Glomerular endothelial cell (primary cell): ENCODE measurements around the gene KIF26A. TPM values are rescaled to one million over a fixed set of nuclear protein-coding genes. Genes with fewer than 3 reads are reported as not detected.

Experiments
- DNase-seq: peaks from one replicate; pipeline ENCODE4 v3.0.0-alpha.2; 2011; ENCODE audit warnings: low read depth, low spot score; ENCODE audit errors: extremely low read depth
- total RNA-seq: library from RNA; depleted of rRNA; stranded (reverse); fragments of >200 nt; gene quantifications from 2 replicates; pipeline ENCODE4 v1.2.3, GENCODE V29; 2015

Gene KIF26A
- total RNA-seq, 1 donor from 2014 or later, result 19.8 TPM

DNA sequence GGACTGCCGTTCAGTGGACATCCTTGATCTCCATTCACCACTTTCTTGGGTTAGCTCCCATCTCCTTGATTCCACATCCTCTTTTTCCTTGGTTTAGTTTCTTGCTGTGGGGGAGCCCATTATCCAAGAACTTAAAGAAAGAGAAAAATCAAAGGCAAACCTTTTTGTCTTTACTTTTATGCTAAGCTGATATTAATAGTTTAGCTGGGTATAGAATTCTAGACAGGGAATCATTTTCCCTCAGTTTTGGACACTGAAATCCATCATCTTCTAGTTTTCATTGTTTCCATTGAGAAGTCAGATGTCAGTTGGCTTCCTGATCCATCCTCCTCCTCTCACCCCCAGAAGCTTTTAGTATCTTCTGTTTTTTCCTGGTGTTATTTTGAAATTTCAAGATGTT is 8.8 kb upstream of the KIF26A start:
- DNase-seq, result no peak

DNA sequence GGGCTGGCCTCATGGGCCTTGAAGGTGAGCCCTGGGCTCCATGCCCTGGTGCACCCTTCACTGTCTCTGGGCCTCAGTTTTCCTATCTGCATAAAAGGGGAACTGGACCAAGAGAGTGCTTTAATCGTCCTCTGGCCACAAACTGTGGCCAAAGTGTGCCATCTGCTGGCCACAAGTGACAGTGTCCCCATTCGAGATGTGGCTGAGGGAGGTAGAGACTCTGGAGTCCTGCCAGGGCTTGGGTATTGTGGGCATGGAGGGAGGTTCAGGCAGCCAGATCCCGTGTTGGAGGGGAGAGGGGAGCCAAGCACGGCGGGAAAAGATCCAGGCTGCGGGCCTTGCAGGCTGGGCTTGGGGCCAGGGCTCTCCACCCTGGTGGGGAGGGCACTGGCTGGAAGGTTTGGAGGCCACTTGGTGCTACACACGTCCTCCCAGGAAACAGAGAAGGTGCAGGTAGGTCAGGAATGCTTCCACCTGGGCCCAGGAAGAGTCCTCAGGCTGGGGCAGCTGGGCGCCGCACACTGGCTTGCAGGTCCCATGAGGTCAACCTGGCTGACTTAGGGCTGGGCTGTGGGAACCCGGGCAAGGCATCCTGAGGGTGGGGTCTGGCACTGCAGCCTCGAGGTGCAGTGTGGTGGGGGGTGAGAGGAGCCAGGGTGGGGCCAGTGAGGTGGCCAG is 7.3 kb upstream of the KIF26A start:
- DNase-seq, result no peak

DNA sequence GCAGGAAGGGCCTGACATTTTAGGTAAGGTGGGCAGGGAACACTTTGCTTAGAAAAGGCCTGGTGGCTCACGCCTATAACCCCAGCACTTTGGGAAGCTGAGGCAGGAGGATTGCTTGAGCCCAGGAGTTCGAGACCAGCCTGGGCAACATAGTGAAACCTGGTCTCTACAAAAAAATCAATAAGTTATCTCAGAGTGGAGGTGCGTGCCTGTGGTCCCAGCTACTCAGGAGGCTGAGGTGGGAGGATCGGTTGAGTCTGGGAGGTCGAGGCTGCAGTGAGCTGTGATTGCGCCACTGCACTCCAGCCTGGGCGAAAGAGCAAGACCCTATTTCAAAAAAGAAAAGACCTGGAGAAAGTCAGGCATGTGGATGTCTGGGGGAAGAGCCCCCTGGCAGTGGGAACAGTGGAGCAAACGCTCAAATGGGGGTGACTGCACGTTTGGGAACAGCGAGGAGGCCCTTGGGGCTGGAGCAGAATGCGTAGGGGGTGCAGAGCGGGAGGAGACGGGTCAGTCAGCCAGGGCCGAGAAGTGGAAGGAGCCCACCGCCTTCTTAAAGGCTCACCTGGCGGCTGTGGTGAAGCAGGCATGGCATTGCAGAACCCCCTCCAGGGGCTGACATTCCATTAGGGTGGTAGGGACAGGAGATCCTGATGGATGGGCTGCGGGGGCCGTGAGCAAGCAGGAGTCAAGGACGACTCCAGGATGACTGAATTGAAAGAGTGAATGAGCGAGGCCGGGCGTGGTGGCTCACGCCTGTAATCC is 6.2 kb upstream of the KIF26A start:
- no peak for DNase-seq

DNA sequence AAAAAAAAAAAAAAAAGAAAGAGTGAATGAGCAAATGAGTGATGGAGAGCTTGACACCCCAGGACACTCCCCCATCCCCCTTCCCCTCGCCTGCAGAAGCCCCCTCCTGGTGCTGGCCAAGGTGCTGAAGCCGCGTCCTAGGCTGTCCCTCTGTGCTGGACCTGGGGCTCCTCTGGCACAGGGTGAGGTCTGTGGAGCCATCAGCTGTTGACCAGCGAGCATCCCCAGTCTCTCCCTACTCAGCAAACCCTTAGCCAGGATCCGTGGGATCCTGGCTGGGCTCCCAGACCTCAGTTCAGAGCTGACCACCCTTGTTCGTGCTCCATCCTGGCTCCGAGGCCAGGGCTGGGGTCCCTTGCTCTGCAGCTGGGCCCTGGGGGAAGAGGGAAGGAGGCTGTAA is 5.4 kb upstream of the KIF26A start:
- DNase-seq, result no peak

DNA sequence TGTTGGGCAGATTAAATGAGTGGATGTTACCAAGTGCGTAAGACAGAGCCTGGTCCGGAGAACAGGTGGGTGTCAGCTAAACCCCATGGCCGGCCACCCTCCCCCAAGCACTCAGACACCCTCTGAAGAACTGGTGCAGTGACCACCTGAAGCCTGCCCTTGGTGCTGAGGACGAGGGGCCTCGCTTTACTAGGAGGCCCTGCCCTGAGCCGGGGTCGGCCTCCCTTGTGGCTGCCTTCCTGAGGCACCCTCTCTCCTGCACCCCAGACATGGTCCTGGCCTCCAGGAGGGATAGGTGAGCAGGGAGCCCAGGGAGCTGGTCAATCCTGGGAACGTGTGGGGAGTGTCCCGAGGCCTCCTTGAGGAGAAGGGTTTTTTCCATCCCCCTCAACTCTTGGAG is 4.9 kb upstream of the KIF26A start:
- no peak for DNase-seq

DNA sequence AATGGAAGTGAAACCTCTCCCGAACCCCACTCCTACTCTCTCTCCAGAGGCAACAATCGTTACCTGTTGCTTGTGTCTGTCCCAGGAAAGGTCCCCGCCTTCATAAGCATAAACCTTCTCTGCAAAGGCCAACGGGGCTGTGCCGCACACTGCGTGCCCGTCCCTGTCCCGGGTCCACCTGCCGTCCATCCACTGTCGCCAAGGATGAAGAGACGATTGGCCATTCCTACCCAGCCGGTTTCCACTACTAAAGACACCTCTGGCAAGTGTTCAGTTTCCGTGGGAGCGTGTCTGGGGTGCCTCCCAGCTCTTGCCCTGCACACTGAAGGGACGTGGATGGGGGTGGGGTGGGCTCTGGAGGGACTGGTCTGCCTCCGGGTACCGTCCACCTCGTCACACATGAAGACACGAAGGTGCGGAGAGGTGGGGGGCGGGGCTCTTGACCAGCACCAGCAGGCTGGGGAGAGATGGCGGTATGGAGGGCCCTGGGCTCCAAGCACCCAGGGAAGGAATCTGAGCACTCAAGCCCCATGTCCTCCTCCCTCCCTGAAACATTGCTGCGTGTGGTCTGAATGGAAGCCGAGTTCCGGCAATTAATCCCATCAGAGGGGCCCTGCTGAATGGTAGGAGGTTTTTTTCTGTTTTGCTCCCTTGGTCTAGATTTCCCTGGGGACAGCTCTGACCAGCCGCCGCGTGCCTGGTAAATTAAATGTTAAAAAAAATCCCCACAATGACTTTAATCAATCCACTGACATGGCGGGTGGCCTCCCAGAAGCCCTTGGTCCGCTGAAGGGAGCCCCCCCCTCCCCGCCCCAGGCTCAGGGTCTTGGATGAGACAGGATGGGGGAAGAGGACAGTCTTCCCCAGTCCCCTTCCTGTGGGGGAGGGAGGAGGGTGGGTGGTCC is 4.1 kb upstream of the KIF26A start:
- DNase-seq, result no peak

DNA sequence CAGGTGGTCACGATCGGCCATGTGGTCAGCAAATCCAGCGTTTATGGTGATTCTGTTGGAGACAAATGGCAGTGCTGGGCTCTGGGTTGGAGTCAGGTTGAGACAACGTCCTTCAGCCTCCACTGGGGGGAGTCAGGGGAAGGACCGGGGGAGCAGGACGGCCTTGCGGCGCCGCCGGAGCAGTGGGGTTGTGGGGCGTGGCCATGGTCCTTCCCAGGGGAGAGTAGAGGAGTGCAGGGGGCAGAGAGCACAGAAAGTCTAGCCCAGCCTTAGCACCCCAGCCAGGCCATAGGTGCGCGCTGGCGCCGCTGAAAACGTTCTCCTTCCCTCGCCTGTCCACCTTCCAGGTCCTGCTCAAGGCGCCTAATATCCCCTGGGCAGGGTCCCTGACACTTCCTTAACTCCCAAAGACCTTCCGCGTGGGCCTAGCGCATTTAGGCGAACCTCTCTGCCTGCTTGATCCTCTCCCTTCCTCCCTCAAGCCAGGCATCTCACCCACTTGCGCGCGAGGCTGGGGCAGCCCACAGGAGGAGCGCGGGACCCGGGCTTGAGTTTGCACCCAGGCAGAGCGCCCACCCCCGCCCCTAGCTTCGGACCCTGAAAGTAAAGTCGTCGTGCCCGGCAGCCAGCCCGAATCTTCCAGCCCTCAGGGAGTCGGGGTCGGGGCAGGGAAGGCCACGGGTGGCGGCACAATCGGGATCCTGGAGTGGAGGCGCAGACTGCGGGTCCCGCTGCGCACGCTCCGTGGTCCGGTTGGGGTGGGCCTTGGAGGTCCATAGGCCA is 3.1 kb upstream of the KIF26A start:
- DNase-seq, result no peak

DNA sequence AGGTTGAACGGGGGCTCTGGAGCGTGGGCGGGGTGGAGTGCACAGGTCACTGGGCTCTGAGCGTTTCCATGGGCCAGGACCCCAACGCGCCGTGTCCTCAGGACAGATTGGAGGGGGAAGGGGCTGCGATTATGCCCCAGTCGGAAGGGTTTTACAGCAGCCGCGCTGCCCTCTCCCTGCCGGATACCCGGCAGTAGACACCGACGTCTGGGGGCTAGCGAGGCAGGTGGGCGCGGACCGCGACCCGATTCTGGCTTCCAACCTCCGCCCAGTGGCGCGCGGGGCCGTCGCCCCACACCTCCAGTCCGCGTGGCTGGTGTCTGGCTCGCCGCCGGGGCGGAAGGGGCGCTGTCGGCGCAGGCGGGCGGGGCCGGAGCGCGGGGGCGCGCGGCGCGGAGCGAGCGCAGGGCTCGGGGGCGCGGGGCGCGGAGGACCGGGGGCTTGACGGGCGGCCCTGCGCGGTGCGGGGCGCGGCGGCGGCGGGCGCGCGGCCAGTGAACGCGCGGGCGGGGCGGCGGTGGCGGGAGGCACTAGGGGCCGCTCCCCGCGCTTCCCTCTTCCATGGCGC is 2.4 kb upstream of the KIF26A start:
- DNase-seq, result no peak

DNA sequence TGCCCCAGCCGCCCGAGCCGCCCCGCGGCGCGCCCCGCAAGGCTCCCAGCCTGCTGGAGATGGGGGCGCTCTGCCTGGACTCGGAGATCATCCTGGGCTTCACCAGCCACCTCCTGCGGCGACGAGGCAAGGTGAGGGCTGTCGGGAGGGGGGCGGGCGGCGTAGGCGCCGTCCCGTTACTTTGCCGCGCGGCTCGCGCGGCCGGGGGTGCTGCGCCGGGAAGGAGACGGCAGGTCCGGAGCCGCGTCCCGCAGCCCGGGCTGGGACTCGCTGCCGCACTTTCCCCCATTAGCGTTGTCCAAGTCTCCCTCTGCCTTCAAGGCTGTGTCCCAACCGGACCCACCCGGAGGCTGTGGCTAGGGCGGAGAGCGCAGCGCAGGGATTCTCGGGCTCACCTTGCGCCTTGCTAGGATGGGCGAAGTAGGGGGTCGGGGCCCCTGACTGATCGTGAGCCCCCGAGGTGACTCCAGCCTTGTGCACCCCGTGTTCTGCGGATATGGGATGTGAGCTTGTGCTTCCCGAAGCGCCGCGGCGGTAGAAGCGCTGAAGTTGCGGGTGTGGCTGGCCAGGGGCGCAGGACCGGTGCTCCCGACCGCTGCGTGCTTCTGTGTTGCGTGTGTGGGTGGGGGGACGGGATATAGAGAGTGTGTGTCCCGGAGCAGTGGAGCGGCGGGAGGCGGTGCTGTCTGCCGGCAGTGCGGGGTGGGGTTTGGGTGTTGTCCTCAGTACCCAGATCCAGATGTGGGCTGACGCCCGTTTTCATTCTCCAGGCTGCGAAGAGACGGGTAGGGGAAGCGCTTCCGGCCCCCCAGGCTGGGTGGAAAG is 1.7 kb upstream of the KIF26A start:
- no peak for DNase-seq

DNA sequence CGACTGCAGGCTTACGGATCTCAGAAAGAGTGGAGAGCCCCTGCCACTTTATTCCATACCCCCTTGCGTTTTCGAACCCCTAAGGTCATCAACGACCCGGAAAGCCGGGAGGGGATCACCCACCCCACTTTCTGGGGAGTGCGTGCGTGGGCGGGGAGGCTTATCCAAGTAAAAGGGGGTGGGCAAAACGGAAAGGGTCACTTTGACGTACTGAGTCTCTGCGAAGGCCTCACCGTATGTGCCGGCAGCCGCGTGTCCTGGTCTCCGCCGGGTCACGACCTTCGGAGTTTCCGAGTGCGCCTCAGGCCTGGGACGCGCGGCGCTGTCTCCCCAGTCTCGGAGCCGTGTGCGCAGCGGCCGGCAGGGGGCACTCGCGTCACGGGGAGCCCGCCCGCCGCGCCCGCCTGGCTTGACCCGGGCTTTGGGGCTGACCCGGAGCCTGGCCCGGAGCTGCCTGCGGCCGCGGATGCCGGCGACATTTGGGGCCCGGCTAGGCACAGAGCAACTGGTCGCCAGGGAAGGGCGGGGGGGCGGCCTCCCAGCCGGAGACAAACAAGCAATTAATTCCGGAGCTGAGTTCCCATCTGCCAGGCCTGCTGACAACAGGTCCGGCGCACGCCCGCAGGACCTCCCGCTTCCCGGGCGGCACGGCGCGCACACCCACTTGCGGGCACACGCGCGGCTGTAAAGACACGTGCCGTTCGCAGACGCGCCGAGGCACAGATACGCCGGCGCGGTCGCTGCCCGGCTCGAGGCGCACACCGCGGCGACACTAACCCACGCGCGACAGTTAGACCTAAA is 890 bp upstream of the KIF26A start:
- no peak for DNase-seq

DNA sequence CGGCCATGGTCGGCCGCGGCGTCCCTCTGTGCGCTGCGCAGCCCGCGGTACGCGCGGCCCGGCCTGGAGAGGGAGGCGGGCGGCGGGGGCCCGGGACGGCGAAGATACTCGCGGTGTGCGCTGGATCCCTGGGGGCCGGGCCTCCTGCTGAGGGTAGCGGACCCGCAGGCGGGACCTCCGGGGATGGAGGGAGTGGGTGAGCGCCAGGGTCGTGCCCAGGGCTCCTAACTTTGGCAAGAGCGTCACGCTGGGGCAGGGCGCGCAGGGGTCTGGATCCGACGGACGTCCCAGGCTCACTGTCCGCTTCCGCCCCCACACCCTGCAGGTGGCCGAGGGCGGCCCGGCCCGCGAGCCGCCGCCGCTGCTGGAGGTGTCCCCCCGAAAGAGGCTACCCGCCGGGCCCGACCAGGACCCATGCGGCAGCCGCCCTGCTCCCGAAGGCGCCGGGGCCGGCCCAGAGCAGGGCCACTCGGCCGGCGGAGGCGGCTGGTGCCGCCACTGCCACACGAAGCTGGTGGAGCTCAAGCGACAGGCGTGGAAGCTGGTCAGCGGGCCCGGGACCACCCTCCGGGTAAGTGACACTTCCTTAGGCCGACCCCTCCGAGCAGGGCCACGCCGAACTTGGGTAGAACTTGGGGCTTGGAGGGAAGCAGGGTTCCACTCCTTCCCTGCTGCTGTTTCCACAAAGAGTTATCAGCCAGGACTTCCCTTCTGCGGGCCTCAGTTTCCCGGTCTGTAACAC is 502 bp downstream of the KIF26A start:
- DNase-seq, result no peak

DNA sequence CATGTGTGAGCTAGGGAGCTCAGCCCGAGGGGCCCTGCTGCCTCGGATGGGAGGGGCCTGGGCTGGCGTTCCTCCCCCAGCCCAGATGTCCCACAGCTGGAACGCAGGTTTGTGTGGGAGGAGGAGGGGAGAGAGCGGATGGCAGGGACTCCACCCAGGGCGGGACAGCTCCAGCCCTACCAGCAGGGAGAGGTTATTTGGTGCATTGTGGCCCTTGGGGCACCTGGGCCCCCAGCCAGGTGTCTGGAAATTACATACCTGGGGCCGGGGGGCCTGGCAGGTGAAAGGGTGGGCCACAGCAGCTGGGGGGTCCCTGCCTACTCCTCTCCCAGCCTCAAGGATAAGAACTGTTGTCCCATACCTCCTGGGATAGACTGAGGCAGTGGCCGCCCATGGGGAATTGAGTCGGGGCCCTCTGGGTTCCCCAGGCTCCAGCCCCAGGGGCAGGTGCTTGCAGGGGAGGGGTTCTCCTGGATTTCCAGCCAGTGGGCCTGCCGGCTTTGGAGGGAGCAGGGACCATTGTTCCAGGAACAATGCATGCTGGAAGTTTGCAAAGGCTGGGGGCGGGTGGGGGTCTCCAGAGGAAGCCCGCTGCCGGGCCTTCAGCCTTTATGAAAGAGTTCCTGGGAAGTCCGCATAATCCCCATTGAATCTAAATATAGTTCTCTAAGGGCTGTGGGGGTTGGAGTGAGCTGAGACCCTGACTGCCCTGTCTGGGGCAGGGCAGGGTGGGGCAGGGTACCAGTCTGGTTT is 1.2 kb downstream of the KIF26A start:
- DNase-seq, result no peak

DNA sequence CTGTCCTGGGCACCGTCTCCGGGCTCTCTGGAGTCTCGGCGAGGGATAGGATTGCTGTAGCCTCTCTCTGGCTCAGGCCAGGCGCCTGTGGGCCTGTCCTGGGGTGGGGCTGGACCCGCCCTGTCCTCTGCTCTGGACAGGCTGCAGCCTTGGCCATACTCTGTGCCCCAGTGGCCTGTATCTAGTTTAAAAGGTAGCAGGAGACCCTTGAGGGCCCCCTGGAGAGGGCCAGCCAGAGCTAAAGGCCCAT is 1.8 kb downstream of the KIF26A start:
- DNase-seq, result no peak

DNA sequence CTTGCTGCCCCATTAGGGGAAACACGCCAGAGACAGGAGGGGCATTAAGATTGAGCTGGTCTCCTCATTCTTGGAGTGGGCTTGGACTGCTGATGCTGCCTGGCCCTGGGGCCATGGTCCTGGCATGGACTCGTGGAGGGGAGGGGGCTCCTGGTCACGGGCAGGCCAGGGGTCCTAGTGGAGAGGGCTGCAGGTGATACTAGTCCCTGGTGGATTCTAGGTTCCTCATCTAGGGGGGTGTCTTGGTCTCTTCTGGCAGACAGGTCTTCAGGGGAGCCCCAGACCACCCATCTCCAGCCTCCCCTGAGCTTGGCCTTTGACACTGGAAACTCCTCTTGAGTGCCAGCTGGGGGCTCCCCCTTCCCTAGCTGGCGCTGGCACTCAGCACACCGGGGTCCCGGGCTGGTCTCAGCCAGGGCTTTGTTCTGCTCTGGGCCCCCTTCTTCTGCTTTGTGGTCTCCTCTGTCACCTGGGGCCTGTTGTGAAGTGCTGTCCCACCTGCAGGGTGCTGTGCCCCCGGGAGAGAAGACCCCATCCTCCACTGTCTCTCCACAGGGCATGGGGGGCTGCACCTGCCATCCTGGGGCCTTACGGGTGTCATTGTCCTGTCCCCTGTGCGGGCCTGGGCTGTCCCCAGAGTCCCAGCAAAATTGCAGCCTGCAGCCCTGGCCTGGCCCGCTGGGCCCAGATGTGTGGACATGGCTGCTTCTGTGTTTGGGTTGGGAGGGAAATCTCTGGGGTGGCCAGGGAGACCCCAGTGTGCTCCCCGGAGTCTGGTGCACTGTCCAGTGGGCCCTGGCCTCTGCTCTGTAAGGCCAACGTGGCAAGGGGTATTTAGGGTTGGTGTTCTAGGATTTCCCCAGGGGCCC is 2.3 kb downstream of the KIF26A start:
- no peak for DNase-seq

DNA sequence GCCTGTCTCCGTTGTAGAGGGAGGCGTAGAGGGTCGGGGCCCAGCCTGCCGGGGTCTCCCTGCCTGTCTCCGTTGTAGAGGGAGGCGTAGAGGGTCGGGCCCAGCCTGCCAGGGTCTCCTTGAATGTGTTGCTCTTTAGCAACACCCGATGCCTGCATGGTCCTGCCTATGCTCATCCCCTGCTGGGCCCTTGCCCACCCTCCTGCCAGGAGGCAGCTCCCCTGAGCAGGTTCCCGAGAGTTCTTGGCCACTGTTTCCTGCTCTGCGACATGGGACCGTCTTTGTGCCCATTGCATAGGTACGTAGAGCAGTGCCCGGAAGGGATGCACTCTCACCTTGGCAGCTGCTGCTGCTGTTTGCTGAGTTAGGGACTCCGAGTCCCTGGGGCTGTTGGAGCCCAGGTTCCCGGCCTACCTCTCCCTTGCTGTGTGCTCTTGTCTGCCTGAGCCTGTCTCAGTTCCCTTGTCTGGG is 3.3 kb downstream of the KIF26A start:
- DNase-seq, result no peak

DNA sequence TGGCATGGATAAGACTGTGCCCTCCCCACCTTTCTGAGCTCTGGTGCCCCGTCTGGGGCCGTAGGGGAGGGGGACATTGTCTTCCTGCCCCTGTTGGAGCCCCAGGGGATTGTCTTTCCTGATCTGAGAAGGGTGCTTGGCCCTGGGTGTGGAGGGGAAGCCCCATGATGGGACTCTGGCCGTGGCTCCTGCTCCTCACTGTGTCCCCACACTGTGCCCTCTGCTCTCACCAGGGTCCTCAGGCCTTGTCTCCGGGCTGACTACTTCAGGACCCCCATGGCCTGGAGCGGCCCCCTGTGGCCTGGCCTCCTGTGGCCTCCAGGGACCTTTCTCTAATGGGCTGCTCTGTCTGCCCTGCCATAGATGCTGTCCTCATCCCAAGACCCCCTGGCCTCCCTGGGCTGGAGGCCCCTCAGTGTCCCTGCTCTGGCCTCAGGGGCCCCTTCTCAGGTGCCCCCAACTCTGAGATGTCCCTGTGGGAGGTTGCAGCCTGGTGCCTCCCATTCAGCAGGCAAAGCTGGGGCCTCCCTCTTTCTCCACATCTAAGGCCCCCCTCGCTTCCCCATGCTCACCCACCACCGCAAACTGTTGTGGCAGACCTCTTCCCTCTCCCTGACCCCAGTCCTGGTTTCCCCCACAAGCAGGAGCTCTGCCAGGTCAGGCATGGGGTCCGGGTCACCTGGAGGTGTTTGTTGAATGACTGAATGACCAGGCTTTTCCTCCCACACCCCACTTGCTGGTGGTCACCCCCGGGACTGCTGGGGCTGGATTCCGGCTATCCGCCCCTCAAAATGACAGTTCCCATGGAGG is 4.0 kb downstream of the KIF26A start:
- no peak for DNase-seq
